GM18861 (cell line): ENCODE results near the gene TMEM98.
"Not testable (repeated sequence)": the region's sequence is repeated elsewhere in the genome, so short reads cannot be mapped to it uniquely, and the experiment has no call there.

ENCODE experiments used
- ATAC-seq: cut with Tn5 transposase; IDR thresholded peaks from one replicate; pipeline ENCODE4 v1.9.1; 2021; ENCODE audit not compliant: unreplicated experiment

Gene TMEM98

DNA sequence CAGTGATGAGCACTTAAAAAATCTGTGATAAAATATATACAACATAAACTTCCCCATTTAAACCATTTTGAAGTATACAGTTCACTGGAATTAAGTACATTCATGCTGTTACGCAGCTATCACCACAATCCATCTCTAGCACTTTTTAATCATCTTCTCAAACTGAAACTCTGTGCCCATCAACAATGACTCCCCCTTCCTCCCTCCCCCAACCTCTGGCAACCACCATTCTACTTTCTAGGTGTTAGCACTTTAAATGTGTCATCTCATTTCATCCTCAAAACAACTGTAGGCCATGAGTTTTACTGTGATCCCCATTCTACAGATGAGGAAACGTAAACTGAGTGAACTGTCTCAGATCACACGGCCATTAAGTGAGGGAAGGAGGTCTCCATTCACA, 13.8 kb upstream of the TMEM98 start:
- no peak for ATAC-seq

DNA sequence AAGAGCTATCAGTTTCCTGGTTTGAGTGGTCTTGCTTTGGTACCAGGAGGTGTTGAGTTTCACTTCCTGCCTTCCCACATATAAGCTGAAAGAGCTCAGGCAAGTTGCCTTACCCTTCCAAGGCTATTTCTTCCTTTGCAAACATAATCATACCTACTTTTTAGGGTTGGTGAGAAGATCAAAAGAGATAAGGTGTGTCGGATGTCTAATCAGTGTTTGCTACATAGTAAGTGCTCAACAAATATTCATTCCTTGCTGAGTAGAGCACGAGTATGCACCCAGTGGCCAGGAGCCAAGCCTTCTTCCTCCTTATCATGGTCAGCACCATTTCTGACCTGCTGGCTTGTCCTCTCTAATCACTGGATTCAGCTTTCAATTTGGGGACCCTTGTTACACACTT, 12.7 kb upstream of the TMEM98 start:
- ATAC-seq, result no peak

DNA sequence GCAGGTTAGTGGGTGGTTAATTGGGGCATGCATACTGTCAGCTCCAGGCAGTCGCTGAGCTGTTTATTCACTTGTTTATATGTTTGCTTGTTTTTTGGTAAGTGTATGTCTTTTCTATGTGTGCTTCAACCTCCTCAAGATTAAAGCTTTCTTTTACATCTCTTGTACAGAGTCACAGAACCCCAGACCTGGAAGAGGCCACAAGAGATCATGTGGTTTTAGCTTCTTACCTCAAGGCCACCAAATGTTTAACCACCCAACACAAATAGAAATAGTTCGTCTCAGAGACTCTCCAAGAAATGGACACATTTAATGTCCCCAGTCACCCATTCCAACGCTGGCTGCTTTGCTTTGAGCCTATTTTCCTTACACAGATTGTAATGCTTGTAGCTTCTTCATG, 11.8 kb upstream of the TMEM98 start:
- no peak for ATAC-seq

DNA sequence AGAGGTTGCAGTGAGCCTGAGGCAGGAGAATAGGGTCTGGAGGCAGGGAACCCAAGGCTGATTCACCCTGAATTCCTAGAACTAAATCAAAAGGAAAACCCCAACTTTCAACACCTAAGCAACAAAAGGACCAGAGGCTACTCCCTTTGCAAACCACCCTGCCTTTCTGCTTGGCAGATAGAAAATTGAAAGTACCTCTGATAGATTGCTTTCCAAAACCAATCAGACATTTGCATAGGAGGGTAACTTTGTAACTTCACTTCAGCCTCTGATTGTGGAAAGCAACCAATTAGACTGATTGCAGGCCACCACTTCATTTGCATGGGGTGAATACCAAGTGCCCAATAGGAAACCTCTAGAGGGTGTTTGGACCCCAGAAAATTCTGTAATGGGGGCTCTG, 10.9 kb upstream of the TMEM98 start:
- no peak for ATAC-seq

DNA sequence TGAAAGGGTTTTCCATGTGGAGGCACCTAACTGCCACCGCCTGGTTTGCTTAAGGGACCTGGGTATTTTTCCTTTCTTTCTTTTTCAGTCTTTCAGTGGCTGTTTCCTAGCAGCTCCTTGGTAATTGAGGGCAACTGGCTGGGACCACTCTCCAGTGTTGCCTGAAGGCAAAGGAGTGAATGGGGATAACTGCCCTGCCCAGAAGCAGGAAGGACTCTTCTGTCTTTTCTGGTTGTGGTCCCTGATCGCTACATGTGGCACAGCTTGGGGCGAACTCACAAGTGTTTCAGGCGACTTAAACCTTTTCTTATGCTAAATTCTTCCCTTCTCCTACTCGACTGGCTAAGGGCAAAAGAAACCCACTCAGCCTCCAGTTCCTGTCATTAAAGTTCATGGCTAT, 10.1 kb upstream of the TMEM98 start:
- ATAC-seq, result no peak

DNA sequence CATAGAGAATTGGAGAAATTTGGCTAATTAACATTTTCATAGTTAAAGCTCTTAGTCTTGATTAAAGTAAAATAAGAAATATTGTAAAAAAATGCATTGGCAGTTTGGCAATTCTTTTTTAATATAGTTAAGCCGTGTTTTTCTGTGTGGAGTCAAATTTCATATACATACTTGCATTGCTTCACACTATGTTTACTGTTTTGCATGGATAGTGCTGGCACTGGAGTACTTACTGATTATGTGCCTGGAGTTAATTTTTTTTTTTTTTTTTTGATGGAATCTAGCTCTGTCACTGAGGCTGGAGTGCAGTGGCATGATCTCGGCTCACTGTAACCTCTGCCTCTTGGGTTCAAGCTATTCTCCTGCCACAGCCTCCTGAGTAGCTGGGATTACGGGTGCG, 8.1 kb upstream of the TMEM98 start:
- ATAC-seq, result not testable (repeated sequence)

DNA sequence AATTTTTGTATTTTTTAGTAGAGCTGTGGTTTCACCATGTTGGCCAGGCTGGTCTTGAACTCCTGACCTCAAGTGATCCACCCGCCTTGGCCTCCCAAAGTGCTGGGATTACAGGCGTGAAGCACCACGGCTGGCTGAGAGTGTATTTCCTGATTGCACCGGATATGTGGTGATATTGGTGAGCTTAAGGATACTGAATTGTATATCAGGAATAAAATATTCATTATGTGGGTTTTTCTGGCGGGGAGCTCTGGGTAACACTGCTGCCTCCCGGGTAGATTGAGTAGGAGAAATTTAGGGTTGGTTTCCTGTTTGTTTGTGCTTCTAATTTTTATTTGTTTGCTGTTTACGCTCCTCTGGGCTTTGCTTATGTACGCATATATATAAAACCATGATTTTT, 7.7 kb upstream of the TMEM98 start:
- no peak for ATAC-seq

DNA sequence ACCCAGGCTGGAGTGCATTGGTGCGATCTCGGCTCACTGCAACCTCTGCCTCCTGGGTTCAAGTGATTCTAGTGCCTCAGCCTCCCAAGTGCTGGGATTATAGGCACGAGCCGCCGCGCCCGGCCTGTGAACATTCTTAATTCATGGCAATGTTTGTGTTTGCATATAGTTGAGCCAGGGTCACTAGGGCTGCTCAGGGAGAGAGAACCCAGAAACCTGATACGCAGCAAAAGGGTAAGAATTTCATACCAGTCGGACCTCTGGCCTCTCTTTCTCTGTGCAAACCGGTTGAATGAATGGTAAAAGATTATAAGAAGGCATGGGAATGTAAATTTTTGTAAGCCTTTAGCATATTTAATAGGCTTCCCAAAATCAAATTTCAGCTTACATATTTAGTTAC, 6.9 kb upstream of the TMEM98 start:
- ATAC-seq, result no peak

DNA sequence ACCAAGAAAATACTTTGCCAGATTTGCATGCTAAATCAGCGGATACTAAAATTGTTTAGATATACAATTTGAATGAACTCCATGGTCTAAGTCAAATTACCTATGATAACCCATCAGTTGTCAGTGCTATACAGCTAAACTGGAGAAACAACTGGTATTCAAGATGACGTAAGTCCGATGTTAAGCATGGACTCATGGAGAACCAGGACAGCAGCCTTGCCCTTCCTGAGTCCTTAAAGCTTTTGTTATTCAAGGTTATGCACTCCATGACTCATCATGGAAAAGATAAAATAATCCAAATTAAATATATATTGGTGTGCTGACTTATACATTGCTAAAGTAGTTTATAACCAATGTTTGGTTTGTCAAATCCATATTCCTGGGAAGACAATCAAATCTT, 4.0 kb upstream of the TMEM98 start:
- ATAC-seq, result not testable (repeated sequence)

DNA sequence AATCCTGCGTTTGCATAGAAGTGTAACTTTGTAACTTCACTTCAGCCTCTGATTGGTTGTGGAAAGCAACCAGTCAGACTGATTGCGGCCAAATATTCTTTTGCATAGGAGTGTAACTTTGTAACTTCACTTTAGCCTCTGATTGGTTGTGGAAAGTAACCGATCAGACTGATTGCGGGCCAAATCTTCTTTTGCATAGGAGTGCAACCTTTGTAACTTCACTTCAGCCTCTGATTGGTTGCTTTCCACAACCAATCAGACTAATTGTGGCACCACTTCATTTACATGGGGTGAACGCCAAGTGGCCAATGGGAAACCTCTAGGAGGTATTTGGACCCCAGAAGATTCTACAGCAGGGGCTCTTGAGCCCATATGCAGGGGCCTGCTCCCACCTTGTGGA, 1.8 kb upstream of the TMEM98 start:
- ATAC-seq, result no peak

DNA sequence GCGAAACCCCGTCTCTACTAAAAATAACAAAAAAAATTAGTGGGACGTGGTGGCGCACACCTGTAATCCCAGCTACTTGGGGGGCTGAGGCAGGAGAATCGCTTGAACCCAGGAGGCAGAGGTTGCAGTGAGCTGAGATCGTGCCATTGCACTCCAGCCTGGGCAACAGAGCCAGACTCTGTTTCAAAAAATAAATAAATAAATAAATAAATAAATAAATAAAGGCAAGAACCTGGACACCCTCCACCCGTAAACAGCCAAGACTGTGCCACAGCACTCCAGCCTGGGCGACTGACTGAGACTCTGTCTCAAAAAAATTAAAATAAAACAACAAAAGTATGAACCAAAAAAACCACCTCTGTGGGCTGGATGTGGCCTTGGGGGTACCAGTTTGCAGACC, 1.2 kb upstream of the TMEM98 start:
- not testable (repeated sequence) for ATAC-seq

DNA sequence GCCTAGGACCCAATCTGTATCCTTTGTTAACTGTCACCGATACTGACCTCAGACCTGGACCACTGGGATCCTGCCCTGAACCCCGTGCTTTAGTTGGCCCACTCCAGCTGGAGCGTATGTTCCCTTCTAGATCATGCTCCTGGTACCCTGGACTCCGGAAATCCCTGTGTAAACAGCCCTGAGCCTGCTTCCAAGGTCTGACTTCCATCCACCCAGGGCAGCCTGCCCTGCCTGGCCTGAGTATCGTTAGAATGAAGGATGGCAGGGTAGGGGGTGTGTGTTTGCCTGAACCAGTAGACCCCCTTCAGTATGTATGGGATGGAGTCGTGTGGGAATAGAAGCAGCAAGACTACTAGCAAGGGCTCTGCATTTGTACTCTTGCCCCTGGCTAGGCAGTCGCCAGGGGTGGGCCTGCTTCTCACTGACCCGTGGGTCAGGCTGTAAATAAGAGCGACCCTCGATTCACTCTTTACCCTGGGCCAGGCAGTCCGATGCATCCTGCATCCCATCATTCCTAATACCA, 691 bp upstream of the TMEM98 start:
- no peak for ATAC-seq

DNA sequence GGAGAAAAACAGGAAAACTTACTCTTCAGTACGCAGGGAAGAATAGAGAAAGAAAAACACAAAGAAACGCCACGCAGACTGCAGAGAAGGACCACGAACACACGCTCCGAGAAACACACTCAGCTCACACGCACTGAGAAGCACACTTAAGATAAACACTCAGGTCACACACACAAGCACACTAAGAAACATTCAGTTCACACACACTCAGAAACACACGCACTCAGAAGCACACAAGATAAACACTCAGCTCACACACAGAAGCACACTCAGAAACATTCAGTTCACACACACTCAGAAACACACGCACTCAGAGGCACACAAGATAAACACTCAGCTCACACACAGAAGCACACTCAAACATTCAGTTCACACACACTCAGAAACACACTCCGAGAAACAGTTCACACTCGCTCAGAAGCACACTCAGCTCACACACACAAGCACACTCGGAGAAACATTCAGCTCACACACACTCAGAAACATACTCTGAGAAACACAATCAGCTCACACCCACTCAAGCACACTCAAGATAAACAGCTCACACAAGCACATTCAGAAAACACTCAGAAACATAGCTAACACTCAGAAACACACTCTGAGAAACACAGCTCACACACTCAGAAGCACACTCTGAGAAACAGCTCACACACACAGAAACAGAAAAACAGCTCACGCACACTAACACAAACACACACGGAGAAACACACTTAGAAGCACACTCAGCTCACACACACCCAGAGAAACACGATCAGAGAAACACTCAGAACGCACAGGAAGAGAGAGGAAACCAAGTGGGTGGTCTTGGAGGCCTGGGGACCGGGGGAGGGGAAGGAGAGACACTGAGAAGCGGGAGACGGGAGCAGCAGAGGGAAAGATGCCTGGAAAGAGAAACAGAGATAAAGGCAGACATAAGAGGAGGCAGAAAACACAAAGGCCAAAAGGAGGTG, 908 bp downstream of the TMEM98 start:
- no peak for ATAC-seq

DNA sequence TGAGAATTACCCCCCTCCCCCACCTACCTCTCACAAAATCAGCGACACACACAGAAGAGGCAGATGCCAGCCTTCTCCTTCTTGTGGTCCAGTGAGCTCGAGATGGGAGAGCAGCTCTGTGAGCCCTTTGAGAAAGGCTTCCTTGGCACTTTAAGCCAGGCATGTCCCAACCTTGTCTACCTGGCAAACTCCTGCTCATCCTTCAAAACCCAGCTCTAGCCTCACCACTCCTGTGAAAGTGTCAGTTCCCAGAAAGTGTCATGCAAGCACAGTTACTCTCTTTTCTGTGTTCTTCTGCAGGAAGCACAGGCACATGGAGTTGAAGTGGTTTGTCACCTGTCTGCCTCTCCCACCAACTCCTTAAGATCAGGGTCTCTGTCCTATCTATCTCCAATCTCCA, 1.6 kb downstream of the TMEM98 start:
- ATAC-seq, result no peak

DNA sequence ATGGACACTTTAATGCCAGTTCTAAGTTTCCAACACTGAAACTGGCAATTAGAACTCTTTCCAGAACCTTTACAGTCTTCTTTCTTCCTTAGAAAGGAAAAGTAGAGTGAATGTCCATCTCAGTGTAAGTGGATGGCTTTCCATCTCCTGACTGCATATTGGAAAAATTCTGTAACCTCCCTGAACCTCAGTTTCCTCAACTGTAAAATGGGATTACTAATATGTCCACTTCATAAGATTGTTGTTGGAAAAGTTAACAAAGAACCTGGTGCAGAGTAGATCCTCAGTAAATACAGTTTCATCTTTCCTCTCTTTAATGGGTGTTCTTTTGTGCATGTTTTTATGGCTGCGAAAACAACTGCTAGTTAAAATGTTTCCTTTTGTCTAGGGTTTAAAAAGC, 2.6 kb downstream of the TMEM98 start:
- ATAC-seq, result no peak

DNA sequence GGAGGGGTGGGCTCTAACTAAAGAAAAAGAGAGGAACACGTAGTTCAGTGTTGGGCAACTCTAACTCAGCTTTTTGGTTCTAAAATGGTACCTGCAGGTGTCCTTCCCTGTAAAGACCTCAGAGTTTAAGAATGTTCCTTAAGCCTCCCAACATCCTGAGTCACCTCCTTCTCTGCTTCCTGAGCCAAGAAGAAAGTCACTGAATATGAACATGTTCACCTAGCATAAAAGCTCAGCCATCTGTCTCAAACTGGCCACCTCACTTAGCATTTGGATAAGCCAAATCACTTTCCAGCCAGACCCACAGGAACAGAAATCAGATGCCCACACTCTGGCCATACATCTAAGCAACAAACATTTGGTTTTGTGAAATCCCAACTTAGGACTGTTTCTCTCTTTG, 3.7 kb downstream of the TMEM98 start:
- no peak for ATAC-seq

DNA sequence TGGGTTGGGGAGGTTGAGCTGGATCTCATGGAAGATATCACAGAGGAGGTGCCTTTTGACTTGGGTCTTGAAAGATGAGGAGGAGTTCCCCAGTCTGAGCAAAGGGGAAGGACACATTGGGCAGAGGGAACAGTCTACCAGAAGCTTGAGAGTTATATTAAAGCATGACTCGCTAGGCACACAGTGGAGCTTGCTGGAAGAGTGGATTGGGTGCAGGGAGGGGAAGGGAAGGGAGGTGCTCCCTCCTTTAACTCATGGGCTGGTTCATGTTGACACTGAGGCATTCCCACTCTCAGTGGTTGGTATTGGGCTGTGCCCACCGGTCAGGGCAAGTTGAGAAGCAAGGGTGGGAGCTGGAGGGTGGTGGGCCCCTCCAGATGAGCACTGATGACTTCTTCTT, 5.9 kb downstream of the TMEM98 start:
- ATAC-seq, result no peak

DNA sequence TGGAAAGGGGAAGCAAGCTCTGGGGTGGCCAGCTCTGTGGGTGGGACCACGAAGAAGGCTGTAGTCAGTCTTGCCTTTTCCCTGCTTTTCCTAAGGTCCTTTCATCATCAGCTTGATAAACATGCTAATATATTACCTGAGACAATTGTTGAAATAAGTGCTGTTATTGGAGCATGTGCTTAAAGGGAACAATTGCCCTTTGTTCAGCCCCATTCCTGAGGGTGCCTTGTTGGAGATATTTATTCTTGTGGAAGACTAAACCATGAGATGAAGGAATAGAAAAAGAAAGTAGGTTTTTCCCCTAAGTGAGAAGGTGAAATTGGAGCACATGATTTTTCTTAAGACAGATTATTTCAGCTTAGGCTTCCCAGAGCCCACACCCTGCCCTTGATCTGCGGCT, 7.8 kb downstream of the TMEM98 start:
- ATAC-seq, result no peak

DNA sequence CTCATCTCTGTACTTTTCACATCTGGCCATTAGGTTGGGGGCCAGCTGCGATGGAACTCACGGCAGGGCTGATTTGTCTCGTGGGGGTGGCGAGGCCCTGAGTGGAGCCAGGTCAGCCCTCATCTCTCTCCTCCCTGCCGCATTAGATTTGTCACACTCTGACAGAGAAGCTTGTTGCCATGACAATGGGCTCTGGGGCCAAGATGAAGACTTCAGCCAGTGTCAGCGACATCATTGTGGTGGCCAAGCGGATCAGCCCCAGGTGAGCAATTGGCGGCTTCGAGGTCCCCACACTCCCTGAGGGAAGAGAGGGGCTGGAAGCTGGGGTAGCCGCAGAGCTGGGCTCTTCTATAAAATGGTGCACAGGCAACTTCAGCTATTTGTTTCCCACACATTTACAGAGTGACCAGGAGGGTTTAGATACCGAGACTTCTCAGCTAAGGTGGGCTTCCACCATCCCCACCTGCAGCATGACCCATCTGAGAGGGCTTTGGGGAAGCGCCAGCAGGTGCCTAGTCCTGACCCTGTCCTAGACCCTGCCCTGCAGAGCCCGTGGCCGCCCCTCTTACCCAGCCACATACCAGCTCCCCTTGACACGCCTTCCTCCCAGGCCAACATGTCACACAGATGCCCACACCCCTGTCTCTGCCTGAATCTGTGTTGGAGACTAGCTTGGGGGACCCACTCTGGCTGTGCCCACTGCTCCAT, 8.4 kb downstream of the TMEM98 start:
- ATAC-seq, result no peak

DNA sequence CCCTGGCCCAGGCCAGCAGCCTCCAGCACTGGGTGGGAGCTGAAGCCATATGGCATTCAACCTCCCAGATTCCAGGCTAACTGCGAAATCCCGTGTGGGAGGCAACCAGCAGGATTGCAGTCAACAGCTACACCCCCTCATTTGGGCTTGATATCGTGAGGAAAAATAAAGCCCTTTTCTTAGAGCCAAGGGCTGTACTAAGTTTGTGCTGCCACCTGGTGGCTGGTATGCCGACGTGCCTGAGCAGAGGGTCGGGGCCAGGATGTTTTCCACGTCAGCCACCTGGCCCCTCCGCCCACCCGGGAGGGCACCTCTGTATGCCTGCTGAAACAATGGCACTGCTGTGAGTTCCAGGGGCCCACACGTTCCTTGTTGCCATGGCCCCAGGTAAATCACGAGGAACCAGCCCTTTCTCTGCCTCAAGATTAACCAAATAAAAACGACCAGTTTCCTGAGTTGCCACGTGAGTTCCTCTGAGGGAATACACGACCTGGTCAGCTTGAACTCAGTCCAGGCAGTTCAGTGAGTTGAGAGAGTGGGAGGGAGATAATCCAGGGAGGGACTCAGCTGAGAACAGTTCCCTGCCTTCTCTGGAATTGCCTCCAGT, 9.0 kb downstream of the TMEM98 start:
- no peak for ATAC-seq

DNA sequence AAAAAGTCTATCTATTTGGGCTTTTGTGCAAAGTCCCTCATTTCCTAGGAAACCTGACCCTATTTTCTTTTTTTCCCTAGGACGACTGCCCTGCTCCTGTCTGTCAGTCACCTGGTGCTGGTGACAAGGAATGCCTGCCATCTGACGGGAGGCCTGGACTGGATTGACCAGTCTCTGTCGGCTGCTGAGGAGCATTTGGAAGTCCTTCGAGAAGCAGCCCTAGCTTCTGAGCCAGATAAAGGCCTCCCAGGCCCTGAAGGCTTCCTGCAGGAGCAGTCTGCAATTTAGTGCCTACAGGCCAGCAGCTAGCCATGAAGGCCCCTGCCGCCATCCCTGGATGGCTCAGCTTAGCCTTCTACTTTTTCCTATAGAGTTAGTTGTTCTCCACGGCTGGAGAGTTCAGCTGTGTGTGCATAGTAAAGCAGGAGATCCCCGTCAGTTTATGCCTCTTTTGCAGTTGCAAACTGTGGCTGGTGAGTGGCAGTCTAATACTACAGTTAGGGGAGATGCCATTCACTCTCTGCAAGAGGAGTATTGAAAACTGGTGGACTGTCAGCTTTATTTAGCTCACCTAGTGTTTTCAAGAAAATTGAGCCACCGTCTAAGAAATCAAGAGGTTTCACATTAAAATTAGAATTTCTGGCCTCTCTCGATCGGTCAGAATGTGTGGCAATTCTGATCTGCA, 12.9 kb downstream of the TMEM98 start:
- ATAC-seq, result no peak
